ENCODE data around the gene DUSP22.

DNA sequence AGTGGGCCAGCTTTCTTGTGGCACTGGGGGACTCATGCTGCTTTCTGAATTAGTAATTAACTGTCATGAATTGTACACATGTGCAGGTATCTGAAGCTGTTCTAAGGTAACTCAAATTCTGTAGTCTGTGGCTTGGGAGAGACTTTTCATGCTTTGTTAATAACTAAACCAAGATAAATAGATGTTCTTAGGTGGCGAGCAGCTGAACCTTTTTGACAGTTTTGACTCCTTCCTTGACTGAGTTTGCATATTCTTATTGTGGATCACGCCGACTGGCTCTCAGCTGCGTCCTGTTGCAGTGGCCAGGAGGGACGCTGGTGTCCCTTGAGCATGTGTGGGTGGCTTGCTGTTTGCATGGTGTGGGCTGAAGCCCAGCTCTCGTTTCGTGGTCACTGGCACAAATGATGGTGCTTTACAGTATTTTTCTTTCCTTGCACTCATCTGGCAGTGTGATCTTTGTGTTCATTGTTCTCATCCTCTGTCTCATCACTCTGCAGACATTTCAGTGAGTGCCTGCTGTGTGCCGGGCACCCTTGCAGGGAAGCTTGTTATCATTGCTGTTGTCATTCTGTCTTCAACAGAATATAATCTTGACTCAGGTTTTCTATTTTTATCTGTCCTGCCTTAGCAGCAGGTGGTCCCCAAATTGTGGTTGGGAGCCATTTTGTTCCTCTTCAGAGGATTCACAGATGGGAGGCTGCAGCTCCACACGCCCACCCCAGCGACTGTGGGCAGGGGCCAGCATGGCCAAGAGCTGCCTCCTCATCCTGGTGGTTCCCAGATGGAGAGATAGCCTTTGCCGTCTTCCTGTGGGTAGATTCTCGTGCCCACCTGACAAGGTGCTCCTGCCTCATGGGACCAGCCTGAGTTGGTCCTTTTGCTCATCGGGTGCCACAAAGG lies 39.6 kb downstream of the DUSP22 start:
- TF ChIP-seq POLR2A (IDR thresholded peaks at IDR 0.05; ENCODE audit: low read depth, low read length) = peak; percentile 41; the same call in 1 of the 2 replicates
- TF ChIP-seq POLR2AphosphoS5 (IDR thresholded peaks at IDR 0.05; ENCODE audit: low read depth, low read length) = 0 out of 2 replicates have a peak, but pooled peaks have one; percentile 21
- TF ChIP-seq TAF1 (IDR thresholded peaks at IDR 0.05; ENCODE audit: borderline replicate concordance, low read depth, low read length) = no peak
